Kidney epithelial cell (primary cell): ENCODE measurements around the gene VAMP2. TPM values are rescaled to one million over a fixed set of nuclear protein-coding genes. Genes with fewer than 3 reads are reported as not detected.
A peak's percentile ranks its signal among the peaks of the same experiment; 100 is the strongest.

Experiments used
- DNase-seq: peaks from one replicate; pipeline ENCODE4 v3.0.0-alpha.2; 2010; ENCODE audit warnings: low read depth
- H3K27me3 ChIP-seq: 2 replicates; pipeline ENCODE4 v1.6.0; 2011; ENCODE audit warnings: low read length; ENCODE audit not compliant: control insufficient read depth, insufficient read depth
- H3K36me3 ChIP-seq: 2 replicates; pipeline ENCODE4 v1.5.1; 2011; ENCODE audit warnings: low read length; ENCODE audit not compliant: control insufficient read depth, insufficient read depth
- H3K4me3 ChIP-seq: 2 replicates; pipeline ENCODE4 v1.5.1; 2011; ENCODE audit warnings: low read depth, mild to moderate bottlenecking, control low read depth, low read length
- total RNA-seq: library from RNA; depleted of rRNA; stranded (reverse); fragments of >200 nt; gene quantifications from 2 replicates; pipeline ENCODE4 v1.2.3, GENCODE V29; 2015
- TF ChIP-seq, protein P1 (sequence below): IDR thresholded peaks from 2 replicates; pipeline ENCODE4 v1.5.1; 2011; ENCODE audit warnings: mild to moderate bottlenecking, moderate library complexity, low read length, control low read depth, inconsistent platforms; ENCODE audit not compliant: insufficient read depth, poor library complexity, severe bottlenecking

Gene VAMP2
- total RNA-seq, 1 donor from 2014 or later = 7.0 TPM

GRCh38 chr17:8117367-8117979 lies 45.3 kb downstream of the VAMP2 start:
- DNase-seq = no peak
- Histone ChIP-seq H3K4me3 (peak overlapping the region; percentile 46), H3K27me3 (peaks cover 19% of the 10 kb centered on the region), H3K36me3 (no peaks in the 10 kb centered on the region)
- TF ChIP-seq, protein P1, sequence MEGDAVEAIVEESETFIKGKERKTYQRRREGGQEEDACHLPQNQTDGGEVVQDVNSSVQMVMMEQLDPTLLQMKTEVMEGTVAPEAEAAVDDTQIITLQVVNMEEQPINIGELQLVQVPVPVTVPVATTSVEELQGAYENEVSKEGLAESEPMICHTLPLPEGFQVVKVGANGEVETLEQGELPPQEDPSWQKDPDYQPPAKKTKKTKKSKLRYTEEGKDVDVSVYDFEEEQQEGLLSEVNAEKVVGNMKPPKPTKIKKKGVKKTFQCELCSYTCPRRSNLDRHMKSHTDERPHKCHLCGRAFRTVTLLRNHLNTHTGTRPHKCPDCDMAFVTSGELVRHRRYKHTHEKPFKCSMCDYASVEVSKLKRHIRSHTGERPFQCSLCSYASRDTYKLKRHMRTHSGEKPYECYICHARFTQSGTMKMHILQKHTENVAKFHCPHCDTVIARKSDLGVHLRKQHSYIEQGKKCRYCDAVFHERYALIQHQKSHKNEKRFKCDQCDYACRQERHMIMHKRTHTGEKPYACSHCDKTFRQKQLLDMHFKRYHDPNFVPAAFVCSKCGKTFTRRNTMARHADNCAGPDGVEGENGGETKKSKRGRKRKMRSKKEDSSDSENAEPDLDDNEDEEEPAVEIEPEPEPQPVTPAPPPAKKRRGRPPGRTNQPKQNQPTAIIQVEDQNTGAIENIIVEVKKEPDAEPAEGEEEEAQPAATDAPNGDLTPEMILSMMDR = no peak

DNA sequence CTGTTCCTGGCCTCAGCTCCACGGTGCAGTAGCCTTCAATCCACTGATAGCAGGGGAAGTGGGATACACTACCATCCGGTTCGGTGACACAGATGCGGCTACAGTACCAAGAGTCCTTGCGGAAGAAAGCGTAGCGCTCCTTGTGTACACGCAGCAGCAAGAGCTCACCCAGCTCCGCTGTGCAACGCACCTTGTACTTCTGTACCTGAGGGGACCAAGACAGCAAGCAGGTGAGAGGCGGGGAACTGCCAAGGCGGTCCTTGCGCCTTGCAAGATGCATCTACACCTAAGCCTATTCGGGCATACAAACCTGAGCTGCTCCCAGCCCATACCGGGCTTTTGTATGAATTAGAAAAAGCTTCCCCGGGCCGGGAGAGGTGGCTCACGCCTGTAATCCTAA lies 46.0 kb downstream of the VAMP2 start:
- no peak for DNase-seq
- H3K4me3 ChIP-seq = no peak overlapping the region
- peaks cover 17% of the 10 kb centered on the region for H3K27me3 ChIP-seq
- TF ChIP-seq, protein P1 = no peak
- no peaks in the 10 kb centered on the region for H3K36me3 ChIP-seq

DNA sequence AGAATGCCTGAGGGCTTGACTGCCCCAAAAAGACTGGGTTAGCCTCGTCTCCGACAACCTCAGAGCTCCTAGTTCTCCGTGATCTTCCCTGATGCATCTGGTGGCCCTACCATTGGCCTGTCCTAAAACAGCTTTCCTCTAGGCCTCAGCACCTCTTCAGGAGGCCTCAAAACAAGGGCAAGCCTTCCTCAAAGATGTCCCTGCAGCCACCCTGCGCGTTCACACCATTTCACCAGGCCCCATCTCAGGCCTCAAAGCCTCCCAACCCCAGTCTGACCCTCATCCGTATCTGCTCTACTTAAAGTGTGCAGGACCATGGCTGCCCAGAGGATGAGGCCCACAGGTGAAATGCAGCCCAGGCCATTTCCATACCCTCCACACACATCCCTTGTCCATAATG lies 51.8 kb downstream of the VAMP2 start:
- no peak overlapping the region for H3K4me3 ChIP-seq
- TF ChIP-seq, protein P1 = no peak
- no peaks in the 10 kb centered on the region for H3K36me3 ChIP-seq
- peaks cover 33% of the 10 kb centered on the region for H3K27me3 ChIP-seq
- no peak for DNase-seq

- no peak overlapping the region for H3K4me3 ChIP-seq
- peaks cover 29% of the 10 kb centered on the region for H3K27me3 ChIP-seq
- H3K36me3 ChIP-seq = no peaks in the 10 kb centered on the region
- DNase-seq = no peak
- TF ChIP-seq, protein P1 = no peak
Measured at GRCh38 chr17:8110456-8110804, 52.3 kb downstream of the VAMP2 start.

DNA sequence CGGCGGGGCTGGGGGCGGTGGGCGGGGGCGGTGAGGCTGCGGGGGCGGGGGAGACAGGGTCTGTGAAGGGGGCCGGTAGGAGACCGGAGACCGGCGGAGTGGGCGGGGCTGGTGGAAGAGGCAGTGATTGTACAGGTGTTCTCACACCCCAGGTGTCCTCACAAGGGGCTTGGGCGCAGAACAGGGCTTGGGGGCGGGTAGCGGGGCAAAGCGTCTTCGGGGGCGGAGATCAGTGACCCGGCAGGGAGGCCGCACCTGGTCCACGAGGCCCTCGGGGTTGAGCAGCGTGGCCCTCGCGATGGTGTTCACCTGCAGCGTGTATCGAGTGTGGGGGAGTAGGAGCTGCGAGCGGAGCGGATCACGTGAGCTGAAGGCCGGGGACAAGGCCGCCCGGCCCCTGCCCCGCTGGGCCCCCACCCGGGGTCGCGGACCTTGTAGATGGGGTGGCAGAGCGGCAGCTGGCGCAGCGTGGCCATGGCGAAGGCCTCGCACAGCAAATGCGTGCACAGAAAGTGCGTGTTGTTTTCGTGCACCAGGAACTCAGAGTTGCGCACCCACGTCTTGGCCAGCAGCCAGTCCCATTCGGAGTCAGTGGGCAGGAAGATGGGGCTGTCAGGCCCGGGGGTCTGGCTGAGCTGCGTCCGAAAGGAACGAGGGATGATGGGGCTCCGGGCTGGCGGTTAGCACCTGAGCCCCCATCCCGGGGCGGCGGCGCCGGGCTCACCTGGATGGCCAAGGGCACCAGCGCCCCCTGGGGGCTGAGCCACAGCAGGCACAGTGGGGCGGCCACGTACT lies 52.9 kb downstream of the VAMP2 start:
- Histone ChIP-seq H3K36me3 (no peaks in the 10 kb centered on the region), H3K4me3 (peak overlapping the region; percentile 19), H3K27me3 (peaks cover 29% of the 10 kb centered on the region)
- TF ChIP-seq, protein P1 = peak; percentile 93
- no peak for DNase-seq

Other genes starting within 250 kb of the VAMP2 start
- 1.5 and 3.9 TPM in 2 replicates for gene RNF227, start 246.7 kb downstream of the VAMP2 start, total RNA-seq
- 0.29 and 0.62 TPM in 2 replicates for gene KCNAB3, start 233.1 kb downstream of the VAMP2 start, total RNA-seq
- gene TRAPPC1, start 231.0 kb downstream of the VAMP2 start, total RNA-seq = 45.5 and 51.6 TPM in 2 replicates
- gene CNTROB, start 230.7 kb downstream of the VAMP2 start, total RNA-seq = 19.2 and 20.1 TPM in 2 replicates
- gene GUCY2D, start 160.3 kb downstream of the VAMP2 start, total RNA-seq = 0.07 TPM in 1 of 2 replicates, not detected in the other
- 0.29 TPM in 1 of 2 replicates, not detected in the other for gene ALOX15B, start 123.9 kb downstream of the VAMP2 start, total RNA-seq
- gene ALOX12B, start 75.2 kb downstream of the VAMP2 start, total RNA-seq = 0.08 and 1.2 TPM in 2 replicates
- gene ALOXE3, start 44.4 kb downstream of the VAMP2 start, total RNA-seq = 0.75 and 2.5 TPM in 2 replicates
- 1.8 TPM in 1 of 2 replicates, not detected in the other for gene HES7, start 38.8 kb downstream of the VAMP2 start, total RNA-seq
- gene PER1, start 10.5 kb downstream of the VAMP2 start, total RNA-seq = 11.0 and 19.4 TPM in 2 replicates
- 10.0 and 14.7 TPM in 2 replicates for gene TMEM107, start 13.4 kb upstream of the VAMP2 start, total RNA-seq
- gene BORCS6, start 27.2 kb upstream of the VAMP2 start, total RNA-seq = 13.3 and 16.1 TPM in 2 replicates
- 11.6 and 21.6 TPM in 2 replicates for gene AURKB, start 47.6 kb upstream of the VAMP2 start, total RNA-seq
- 7.8 and 14.1 TPM in 2 replicates for gene CTC1, start 85.1 kb upstream of the VAMP2 start, total RNA-seq
- 33.5 and 34.3 TPM in 2 replicates for gene PFAS, start 86.3 kb upstream of the VAMP2 start, total RNA-seq
- gene RANGRF, start 125.7 kb upstream of the VAMP2 start, total RNA-seq = 27.2 and 30.0 TPM in 2 replicates
- gene SLC25A35, start 132.5 kb upstream of the VAMP2 start, total RNA-seq = 0.84 and 1.5 TPM in 2 replicates
- 0.08 and 0.21 TPM in 2 replicates for gene ARHGEF15, start 147.3 kb upstream of the VAMP2 start, total RNA-seq
- gene ODF4, start 176.9 kb upstream of the VAMP2 start, total RNA-seq = not detected in 2 replicates
- 6,130 and 6,972 TPM in 2 replicates for gene RPL26, start 220.2 kb upstream of the VAMP2 start, total RNA-seq
- gene RNF222, start 234.9 kb upstream of the VAMP2 start, total RNA-seq = 0.14 TPM in 1 of 2 replicates, not detected in the other